IMR-90 (cell line): ENCODE measurements around the gene IL20. TPM values are rescaled to one million over a fixed set of nuclear protein-coding genes. Genes with fewer than 3 reads are reported as not detected.

Experiments
- MAFK ChIP-seq: IDR thresholded peaks from 2 replicates; pipeline ENCODE4 v1.6.1; 2012; ENCODE audit warnings: low read depth, low read length, improper control_type of control experiment
- MXI1 ChIP-seq: IDR thresholded peaks from 2 replicates; pipeline ENCODE4 v1.6.1; 2012; ENCODE audit warnings: low read depth, mild to moderate bottlenecking, low read length, moderate library complexity, borderline replicate concordance
- POLR2A ChIP-seq: IDR thresholded peaks from 2 replicates; pipeline ENCODE4 v1.6.1; 2012; ENCODE audit warnings: mild to moderate bottlenecking, low read depth, low read length
- RAD21 ChIP-seq: IDR thresholded peaks from 2 replicates; pipeline ENCODE4 v1.6.1; 2012; ENCODE audit warnings: low read length, improper control_type of control experiment
- RCOR1 ChIP-seq: IDR thresholded peaks from 2 replicates; pipeline ENCODE4 v1.6.1; 2012; ENCODE audit warnings: mild to moderate bottlenecking, low read length, improper control_type of control experiment; ENCODE audit not compliant: insufficient replicate concordance
- polyA plus RNA-seq, 3 experiments: library from polyadenylated mRNA; depleted of rRNA; stranded (reverse); fragments of >200 nt; gene quantifications; 2 replicates each; pipeline ENCODE4 v1.2.3, GENCODE V29; 2012; ENCODE audit warnings: low replicate concordance in 1 of 3
- total RNA-seq: library from RNA; depleted of rRNA; stranded (reverse); fragments of >200 nt; gene quantifications from 2 replicates; pipeline ENCODE4 v1.2.3, GENCODE V29; 2012
- TF ChIP-seq, protein P1 (sequence below): fragments of 150-350 bp; IDR thresholded peaks from 2 replicates; pipeline ENCODE4 v1.6.1; 2016; ENCODE audit warnings: low read depth, mild to moderate bottlenecking, low read length, moderate library complexity, borderline replicate concordance

IL20 gene
- total and polyA plus RNA-seq, 2 of the 4 experiments (the other 2 are of a cell fraction), result not detected

DNA sequence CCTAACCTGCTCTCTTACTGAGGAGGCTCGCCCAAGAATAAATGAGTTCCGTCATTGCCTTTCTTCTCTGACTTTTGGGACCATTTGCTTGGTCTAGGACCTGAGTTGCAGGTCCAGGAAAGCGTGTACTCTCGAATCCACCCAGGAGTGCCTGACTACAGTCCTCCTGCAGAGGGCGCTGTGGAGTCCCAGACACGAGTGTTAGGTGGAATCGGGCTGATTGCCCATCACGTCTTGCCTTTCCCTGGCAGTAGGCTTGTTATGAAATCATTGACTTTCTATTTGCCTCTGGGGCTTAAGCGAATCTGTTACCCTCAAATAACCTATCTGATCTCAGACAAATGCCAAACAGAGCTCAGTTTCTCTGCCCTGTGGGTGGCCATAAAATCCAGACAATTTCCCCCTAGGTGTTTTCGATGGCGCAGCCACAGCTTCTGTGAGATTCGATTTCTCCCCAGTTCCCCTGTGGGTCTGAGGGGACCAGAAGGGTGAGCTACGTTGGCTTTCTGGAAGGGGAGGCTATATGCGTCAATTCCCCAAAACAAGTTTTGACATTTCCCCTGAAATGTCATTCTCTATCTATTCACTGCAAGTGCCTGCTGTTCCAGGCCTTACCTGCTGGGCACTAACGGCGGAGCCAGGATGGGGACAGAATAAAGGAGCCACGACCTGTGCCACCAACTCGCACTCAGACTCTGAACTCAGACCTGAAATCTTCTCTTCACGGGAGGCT lies at the start of gene IL20 (continued):
- TF ChIP-seq, protein P1, sequence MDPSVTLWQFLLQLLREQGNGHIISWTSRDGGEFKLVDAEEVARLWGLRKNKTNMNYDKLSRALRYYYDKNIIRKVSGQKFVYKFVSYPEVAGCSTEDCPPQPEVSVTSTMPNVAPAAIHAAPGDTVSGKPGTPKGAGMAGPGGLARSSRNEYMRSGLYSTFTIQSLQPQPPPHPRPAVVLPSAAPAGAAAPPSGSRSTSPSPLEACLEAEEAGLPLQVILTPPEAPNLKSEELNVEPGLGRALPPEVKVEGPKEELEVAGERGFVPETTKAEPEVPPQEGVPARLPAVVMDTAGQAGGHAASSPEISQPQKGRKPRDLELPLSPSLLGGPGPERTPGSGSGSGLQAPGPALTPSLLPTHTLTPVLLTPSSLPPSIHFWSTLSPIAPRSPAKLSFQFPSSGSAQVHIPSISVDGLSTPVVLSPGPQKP, result no peak
- no peak for TF ChIP-seq RCOR1
- no peak for TF ChIP-seq POLR2A
- TF ChIP-seq MXI1, result no peak
- no peak for TF ChIP-seq MAFK
- TF ChIP-seq RAD21, result peak; percentile 74
